H1 (cell line): ENCODE data around the gene FOXK1.

Source experiments
- ATF3 ChIP-seq: IDR thresholded peaks from 2 replicates; pipeline ENCODE4 v1.6.1; 2011; ENCODE audit warnings: low read depth, mild to moderate bottlenecking, low read length; ENCODE audit not compliant: insufficient read depth
- BCL11A ChIP-seq, 2 experiments: IDR thresholded peaks; one replicate each; pipeline ENCODE4 v1.6.1; 2011; ENCODE audit warnings: low read depth in 2 of 2, low read length in 2 of 2, mild to moderate bottlenecking in 2 of 2
- CTCF ChIP-seq, 3 experiments: IDR thresholded peaks; 1 replicate in 2 of 3; 2 replicates in 1 of 3; pipeline versions ENCODE4 v1.5.1 to v1.6.1; 2011; ENCODE audit warnings: low read length in 3 of 3, mild to moderate bottlenecking in 3 of 3, inconsistent platforms in 2 of 3, low read depth in 1 of 3, moderate library complexity in 1 of 3; ENCODE audit not compliant: insufficient read depth in 1 of 3; ENCODE audit errors: control extremely low read depth in 1 of 3
- EP300 ChIP-seq, 2 experiments: IDR thresholded peaks; 1 replicate in 1 of 2; 2 replicates in 1 of 2; pipeline ENCODE4 v1.6.1; 2011 to 2012; ENCODE audit warnings: low read depth in 2 of 2, low read length in 2 of 2, mild to moderate bottlenecking in 2 of 2, borderline replicate concordance in 1 of 2, inconsistent platforms in 1 of 2, moderate library complexity in 1 of 2
- EZH2 ChIP-seq: fragments of 200-600 bp; sonication (generic); IDR thresholded peaks from 2 replicates; pipeline ENCODE4 v1.7.1; 2012; ENCODE audit warnings: low read depth, mild to moderate bottlenecking, moderate library complexity, low read length, inconsistent platforms; ENCODE audit not compliant: severe bottlenecking
- JUND ChIP-seq: IDR thresholded peaks from 2 replicates; pipeline ENCODE4 v1.6.1; 2011; ENCODE audit warnings: mild to moderate bottlenecking, improper control_type of control experiment, low read length
- MAFK ChIP-seq: IDR thresholded peaks from 2 replicates; pipeline ENCODE4 v1.6.1; 2012; ENCODE audit warnings: low read depth, mild to moderate bottlenecking, improper control_type of control experiment, low read length
- POLR2A ChIP-seq, 2 experiments: IDR thresholded peaks; 1 replicate in 1 of 2; 2 replicates in 1 of 2; pipeline ENCODE4 v1.6.1; 2011; ENCODE audit warnings: low read depth in 2 of 2, low read length in 2 of 2, mild to moderate bottlenecking in 2 of 2; ENCODE audit errors: control extremely low read depth in 1 of 2
- RBBP5 ChIP-seq: IDR thresholded peaks from 2 replicates; pipeline ENCODE4 v1.7.1; 2012; ENCODE audit warnings: low read depth, mild to moderate bottlenecking, inconsistent platforms, low read length, moderate library complexity, borderline replicate concordance
- RFX5 ChIP-seq: IDR thresholded peaks from 2 replicates; pipeline ENCODE4 v1.6.1; 2011; ENCODE audit warnings: low read depth, low read length, improper control_type of control experiment, borderline replicate concordance
- TAF1 ChIP-seq: IDR thresholded peaks from 2 replicates; pipeline ENCODE4 v1.6.1; 2011; ENCODE audit warnings: mild to moderate bottlenecking, low read depth, low read length

- TF ChIP-seq ATF3 (no peak), MAFK (no peak), TAF1 (no peak), RBBP5 (no peak), EP300 (IDR thresholded peaks at IDR 0.05; ENCODE audit: borderline replicate concordance in 1 of 2, low read depth in 2 of 2, low read length in 2 of 2) (no peak), BCL11A (IDR thresholded peaks at IDR 0.05; ENCODE audit: low read depth in 2 of 2, low read length in 2 of 2) (no peak), EZH2 (no peak), JUND (no peak), CTCF (IDR thresholded peaks at IDR 0.05; ENCODE audit: control extremely low read depth in 1 of 3, insufficient read depth in 1 of 3, low read depth in 1 of 3, low read length in 3 of 3) (no peak), RFX5 (no peak), POLR2A (IDR thresholded peaks at IDR 0.05; ENCODE audit: control extremely low read depth in 1 of 2, low read depth in 2 of 2, low read length in 2 of 2) (no peak)
Observed at GRCh38 chr7:4703532-4703931, 21.4 kb downstream of the FOXK1 start.
